GM18505 (cell line): ENCODE measurements around the gene PLA2G5.
"Not testable (repeated sequence)": the region's sequence is repeated elsewhere in the genome, so short reads cannot be mapped to it uniquely, and the experiment has no call there.

Experiments
- ATAC-seq: cut with Tn5 transposase; IDR thresholded peaks from one replicate; pipeline ENCODE4 v1.9.1; 2021; ENCODE audit not compliant: unreplicated experiment
- POLR2A ChIP-seq: IDR thresholded peaks from 4 replicates; pipeline ENCODE4 v1.6.1; 2011; ENCODE audit warnings: borderline replicate concordance; ENCODE audit not compliant: insufficient read depth, insufficient read length; ENCODE audit errors: extremely low read depth

PLA2G5 gene

DNA sequence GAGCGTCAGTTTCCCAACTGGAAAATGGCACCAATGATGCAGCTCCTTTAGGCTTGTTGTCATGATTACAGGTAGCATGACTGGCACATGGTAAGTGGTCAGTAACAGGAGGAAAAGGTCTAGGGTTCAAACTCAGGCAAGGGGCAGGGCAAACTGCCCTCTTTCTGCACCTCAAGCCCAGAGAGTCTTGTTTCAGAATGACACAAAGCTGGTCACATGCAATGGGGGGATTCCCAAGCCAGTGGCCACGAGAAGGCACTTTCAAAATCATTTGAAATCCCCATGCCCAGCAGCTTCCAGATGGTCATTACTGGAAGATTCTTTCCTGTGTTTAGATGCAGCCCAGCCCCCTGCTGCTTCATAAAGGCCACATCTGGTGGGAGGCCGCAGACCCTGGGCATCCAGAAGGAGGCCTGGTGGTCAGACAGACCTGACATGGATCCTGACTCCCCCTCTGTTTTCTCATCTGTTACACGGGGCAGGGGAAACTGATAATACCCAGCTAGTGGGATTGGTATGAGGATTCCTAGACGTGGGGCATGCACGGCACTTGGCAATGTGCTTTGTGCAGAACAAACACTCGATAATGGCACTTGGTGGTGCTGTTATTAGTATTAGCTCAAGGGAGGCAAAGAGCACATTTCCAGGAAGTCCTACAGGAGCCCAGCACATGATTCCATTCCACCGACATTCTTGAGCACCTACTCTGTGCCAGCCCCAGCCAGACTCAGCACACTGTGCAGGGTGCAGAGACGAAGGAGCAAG lies 56.2 kb downstream of the PLA2G5 start:
- TF ChIP-seq POLR2A: no peak
- ATAC-seq: no peak

DNA sequence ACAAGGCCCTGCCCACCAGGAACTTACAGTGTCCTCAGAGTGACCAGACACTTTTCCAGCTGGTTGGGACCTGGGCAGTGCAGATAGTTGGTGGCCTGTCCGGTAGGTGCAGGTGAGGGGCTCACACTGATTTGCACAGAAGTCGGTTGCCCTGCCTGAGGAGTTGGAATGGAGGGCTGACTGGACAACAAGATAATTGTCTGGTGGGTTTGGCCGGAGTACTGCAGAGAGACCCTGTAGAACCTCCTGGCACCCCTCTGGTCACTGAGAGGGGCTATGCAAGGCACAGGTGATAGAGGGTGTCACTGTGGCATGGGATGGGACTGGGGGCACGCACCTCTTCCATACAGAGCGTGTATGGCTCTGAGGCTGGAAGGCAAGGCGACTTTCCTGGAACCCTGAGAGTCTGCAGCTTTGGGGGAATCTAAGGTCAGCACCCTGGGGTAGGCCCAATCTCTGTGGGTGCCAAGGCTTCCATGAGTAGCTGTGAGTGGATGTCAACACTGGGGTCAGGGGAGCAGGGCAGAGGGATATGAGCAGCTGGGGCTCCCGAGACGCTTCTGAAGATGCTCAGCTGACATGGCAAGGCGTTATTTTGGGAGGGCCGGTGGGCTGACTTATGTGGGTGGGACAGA lies 56.9 kb downstream of the PLA2G5 start:
- ATAC-seq: no peak
- TF ChIP-seq POLR2A: no peak

DNA sequence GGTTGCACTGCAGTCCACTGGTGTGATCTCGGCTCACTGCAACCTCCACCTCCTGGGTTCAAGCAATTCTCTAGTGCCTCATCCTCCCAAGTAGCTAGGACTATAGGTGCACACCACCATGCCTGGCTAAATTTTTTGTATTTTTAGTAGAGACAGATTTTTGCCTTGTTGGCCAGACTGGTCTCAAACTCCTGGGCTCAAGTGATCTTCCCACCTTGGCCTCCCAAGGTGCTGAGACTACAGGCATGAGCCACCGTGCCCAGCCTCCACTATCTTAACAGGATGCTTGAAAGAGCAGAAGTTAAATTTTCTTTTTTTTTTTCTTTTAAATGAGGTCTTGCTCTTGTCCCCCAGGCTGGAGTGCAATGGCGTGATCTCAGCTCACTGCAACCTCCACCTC lies 60.5 kb downstream of the PLA2G5 start:
- ATAC-seq: not testable (repeated sequence)

DNA sequence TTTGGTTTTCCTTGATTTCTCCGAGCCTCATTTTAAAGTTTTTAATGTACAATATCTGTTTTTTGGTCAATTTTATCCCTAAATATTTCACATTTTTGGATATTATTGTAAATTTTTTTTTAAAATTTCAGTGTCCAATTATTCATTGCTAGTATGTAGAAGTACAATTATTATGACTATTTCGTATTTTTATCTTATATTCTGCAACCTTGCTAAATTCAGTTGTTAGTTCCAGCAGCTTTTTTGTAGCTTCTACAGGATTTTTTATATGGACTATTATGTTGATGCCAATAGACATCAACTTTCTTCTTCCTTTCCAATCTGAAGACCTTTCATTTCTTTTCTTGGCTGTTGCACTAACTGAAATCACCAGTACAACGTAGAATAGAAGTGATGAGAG lies 65.0 kb downstream of the PLA2G5 start:
- ATAC-seq: no peak
- no peak for TF ChIP-seq POLR2A

DNA sequence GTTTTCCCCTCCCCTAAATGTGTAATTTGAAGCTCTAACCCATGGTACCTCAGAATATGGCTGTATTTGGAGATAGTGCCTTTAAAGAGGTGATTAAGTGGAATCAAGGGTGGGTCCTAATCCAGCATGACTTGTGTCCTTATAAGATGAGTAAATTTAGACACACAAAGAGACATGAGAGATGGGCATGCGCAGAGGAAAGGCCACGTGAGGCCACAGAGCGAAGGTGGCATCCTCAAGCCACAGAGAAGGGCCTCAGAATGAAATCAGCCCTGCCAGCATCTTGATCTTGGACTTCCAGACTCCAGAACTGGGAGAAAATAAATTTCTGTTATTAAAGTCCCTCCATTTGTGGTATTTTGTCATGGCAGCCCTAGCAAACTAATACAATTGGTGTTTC lies 66.3 kb downstream of the PLA2G5 start:
- ATAC-seq: no peak

DNA sequence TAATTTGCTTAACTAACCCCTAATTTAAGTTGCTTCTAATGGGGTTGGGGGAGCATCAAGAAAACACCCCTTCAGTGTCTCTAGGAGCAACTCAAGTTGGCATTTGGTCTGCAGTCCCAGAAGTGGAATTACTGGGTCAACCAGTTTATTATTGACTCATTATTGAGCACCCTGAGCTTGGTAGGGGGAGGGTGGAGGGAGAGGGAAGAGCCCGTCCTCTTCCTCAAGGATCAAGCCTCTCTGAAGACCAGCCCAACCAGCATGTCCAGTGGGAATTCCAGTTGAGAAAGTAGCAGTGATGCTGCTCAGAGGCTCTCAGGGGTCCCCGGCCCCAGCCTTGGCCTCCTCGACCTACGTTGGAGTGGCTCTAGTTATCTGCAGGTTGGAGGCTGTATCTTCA lies 67.1 kb downstream of the PLA2G5 start:
- ATAC-seq: no peak
- no peak for TF ChIP-seq POLR2A

More for the DNA sequence above, 66.3 kb downstream of the PLA2G5 start:
- no peak for TF ChIP-seq POLR2A

DNA sequence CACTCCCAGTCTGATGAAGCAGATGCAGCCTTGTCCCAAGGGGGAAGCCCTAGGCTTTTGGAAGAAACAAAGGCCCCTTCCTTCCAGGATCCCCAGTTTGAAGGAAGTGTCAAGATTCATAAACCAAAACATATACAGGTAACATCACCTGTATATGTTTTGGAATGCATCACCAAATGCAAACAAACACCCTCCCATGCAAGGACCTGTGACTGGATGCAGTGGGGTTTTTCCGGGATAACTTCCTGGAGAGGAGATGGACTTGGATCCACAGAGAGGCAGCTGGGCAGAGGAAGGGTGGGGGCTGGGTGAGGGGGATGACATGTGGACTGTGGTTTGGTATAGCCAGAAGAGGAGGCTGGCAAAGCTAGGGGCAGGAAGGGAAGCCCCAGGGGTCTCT lies 67.6 kb downstream of the PLA2G5 start:
- TF ChIP-seq POLR2A: no peak

DNA sequence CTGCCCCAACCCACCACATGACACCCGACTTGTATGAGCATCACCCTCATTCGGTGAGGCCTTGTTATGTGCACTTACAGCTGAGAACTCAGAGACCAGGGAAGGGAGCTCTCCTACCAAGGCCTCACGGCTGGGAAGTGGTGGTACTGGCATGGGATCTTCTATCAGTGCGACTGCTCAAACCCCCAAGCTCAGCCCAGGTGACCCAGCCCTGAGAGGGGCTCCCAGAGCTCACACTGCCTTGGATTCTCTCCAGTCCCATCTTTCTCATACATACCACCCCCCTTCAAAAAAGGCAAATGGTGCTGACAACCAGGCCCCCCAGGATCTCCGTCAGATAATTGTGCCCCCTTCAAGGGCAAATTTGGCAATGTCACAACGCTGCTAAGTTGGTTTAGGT lies 68.4 kb downstream of the PLA2G5 start:
- TF ChIP-seq POLR2A: no peak
- no peak for ATAC-seq

More for the DNA sequence above, 67.6 kb downstream of the PLA2G5 start:
- ATAC-seq: no peak

DNA sequence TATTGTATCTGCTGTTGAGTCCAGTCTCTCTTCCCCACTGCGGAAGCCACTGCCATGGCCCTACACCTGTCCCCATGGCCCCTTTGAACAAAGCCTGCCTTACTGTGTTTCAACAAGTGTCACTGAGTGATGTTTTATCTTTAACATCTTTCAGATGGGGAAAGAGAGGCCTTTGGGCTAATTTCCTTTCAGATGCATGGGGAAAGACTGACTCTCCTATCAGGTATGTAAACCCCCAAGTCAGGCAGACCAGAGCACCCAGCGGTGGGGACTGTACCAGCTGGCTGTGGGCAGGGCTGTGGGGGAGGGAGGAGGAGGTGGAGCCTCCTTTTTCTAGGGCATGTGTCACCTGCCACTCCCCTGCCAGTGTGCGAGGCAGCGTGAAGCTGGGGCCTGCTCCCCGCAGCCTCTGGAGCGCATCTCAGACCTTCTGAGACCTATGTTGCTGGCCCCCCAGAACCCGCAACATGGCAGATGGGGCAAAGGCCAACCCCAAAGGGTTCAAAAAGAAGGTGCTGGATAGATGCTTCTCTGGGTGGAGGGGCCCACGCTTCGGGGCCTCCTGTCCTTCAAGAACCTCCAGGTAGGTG lies 69.1 kb downstream of the PLA2G5 start, which contains the start of gene PLA2G2F:
TSS of gene PLA2G2F (plus strand) at position 363 of the 590 bp plus-strand sequence. CDS start at position 468, 105 bp downstream.
- TF ChIP-seq POLR2A: no peak
- no peak for ATAC-seq

DNA sequence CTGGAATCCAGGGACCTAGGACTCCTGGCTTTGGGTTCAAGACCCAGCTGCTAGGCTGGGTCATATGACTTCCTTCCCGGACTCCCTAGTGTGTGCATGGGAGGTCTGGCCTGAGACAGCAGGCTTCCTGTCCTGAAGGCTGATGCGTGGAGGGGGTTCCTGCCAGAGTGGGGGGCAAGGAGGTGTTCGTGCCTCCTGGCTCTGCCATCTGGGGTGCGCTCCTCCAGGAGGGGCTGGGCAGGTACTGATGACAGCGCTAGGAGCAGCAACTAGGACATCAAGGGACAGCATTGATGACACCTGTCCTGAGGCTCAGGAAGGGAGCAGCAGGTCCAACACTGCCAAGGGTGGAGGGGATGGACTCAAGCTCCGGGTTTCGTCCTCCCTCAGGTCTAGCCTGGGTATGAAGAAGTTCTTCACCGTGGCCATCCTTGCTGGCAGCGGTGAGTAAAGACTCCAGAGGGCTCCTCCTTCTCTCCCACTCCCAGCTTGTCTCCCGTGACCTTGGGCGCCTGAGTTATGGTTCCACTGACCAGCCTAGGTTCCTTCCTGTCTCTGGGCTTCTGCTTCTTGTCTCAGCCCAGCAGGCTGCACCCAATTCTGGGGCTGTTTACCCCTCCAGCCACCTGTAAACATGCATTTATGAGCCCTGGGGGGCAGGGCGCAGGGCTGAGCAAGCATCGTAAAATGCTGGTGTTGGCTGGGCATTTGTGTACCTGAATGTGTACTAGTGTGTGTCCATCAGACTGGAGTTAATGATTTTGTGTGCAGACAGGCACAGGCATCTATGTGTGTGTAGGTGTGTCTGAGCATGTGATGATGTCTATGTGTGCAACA lies 70.0 kb downstream of the PLA2G5 start:
- TF ChIP-seq POLR2A: no peak
- ATAC-seq: no peak

DNA sequence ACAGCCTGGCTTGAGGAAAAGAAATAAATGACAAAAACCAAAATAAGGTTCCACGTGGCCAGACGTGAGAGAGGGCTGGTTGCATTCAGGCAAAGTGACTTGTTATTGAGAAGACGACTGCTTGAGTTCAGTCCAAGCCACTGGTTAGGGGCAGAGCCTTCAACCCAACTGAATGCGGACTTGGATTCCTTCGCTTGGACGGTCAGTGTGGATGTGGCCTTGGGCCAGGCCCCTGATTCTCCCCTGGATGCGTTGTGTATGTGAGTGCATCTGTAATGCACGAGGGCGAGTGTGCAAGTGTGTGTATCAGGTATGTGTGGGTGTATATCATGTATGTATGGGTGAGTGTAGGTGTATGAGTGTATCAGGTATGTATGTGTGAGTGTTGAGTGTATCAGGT lies 71.0 kb downstream of the PLA2G5 start:
- ATAC-seq: no peak
- TF ChIP-seq POLR2A: no peak

DNA sequence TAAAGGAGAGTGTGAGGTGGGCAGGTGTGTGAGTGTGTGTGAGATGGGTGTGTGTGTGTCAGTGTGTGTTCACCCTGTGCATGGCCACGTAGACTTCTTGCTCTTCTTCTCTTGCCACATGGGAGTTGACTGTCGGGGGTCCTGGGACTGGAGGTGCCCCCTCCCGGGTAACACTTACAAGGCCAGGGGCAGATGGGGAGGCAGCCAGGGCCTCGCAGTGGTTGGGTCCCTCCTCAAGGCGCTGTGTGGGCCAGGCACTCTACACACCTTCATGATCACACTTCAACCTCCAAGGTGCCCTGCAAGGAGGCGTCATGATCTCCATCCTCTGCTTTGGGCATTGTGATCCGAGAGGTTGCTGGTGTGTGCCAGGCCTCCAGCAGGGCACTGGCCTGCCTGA lies 71.5 kb downstream of the PLA2G5 start:
- ATAC-seq: no peak
- TF ChIP-seq POLR2A: no peak
